Activated T-helper 1 cell treated with Interleukin-2 at 50 U/mL for 16 hours (primary cell): ENCODE data around the gene MAST4.

Experiments used
- DNase-seq: peaks from one replicate; pipeline ENCODE4 v3.0.0-alpha.2; 2020; ENCODE audit warnings: low read depth

MAST4 gene

DNA sequence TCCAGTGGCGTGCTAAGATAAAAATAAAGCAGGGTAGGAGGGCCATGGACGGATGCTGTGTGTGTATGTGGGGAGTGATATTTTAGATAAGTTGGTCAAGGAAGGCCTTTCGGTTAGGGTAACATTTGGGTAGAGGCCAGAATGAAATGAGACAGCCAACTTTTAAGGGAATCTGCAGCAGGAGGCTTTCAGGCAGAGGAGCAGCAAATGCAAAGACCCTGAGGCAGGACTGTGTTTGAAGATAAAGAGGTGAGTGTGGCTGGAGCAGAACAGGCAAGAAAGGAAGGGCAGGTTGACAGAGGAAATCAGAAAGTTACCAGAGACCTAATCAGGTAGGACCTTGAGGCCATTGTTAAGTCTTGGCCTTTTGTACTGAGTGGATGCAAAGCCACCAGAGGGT lies 106.2 kb downstream of the MAST4 start:
- DNase-seq: no peak

DNA sequence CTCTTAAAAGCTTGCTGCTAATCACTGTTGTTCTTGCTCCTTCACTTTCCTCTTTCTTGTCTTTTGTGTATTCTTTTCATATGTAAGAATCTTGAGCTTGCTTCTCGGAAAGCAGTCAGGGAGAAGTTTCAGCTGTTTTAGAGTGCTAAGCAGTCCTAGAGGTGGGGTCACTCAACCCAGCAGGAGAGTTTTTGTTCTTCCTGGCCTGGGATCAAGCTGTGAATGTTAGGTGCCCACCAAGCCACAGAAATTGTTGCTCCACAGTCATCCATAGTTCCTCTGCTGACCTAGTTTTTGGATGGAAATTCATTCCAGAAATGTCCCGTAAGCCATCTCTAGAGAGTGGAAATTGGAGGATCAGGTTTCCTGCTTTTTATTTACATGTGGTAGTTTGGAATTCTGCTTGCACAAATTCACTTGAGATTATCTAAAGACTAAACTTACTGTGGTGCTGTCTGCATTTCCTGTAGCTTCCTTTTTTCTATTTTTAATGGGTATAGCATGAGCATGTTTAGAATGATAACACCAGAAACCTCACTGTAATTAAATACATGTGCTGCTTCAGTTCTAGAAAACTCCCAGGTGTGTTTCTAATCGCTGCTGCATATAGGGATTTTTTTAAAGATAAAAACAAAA lies 108.7 kb downstream of the MAST4 start:
- no peak for DNase-seq

GRCh38 chr5:66708368-66708767 lies 112.2 kb downstream of the MAST4 start:
- no peak for DNase-seq

- no peak for DNase-seq
Measured at GRCh38 chr5:66710557-66711088, 114.4 kb downstream of the MAST4 start.

DNA sequence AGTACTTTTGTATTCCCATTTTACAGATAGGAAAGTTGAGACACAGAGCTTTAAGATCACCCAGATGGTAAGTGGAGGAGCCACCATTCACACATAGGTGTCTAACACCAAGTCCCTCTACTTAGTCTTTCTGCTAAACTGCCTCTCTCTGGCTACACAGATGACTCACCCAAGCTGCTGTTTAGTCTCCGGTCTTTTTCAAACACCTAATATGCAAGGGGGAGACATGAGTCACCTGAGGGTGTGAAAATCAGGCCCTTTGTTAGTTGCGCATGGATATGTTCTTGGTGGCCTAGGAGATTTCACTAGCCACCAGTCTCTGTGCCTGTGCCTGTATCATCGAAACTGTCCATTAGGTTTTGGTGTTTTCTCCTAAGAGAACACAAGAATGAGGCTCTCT lies 117.8 kb downstream of the MAST4 start:
- DNase-seq: no peak

DNA sequence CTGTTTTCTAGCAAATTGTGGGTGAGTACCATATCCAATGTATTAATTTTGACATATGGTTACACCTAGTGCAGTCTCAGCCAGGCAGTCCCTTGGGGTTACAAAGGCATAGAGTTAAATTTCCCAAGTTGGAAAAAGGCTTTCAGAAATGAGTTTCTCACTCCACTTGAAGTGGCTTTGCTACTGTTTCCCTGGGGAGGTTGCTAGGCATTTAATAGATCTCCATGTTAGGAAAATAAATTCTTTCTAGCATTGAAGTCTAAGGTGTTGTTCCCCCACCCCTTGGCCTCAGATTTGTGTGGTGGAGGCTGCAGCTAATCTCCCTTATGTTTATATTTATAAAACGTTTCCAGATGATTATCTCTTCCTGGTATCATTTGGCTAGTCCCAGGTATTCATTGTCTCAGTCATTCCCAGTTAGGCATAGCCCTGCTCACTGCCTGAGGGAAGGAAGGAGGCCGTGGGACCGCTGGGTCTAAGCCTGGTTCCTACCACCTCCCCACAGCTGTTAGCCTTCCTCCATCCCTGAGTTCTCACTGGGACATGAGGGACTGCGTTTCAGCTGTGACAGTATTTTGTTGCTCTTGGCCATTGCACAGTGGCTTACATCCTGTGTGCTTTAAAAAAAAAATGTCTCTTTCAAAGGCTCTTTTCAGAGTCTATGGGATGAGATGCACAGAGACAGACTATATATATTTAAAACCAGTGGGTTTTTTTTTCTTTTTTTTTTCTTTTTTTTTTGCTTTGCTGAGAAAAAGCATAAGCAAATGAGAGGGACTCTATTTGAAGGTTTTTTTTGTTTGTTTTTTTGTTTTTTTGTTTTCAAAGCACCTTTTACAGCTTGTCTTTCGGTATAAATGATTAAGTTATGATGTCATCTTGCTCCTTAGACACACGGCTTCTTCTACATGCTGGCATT lies 121.5 kb downstream of the MAST4 start:
- DNase-seq: no peak

DNA sequence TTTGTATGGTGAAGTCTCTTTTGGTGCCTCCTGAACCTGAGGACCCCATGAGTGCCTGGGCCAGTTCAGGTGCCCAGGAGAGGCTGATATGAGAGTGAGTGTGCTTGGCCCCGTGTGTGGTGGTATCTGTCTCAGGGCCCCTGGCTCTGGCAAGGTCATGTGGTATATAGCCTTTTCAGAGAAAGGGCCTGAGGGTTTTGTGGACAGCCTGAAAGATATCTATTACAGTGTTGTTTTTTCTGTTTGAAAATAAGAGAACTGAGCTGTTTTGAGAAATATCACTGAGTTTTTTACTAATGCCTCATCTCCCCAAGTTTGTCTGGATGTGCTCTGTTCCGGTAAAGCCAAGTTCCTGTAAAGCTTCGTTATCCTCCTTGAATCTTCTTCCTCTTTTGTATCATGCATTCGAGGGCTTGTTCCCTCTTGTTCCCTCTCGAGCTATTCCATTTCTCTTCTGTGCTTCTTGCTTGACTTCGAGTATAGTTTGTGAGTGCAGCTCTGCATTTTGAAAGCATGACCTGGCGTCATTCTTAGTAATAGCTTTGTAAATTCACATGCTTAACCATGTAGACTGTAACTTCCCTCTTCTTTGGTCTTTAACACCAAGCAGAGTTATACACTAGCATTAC lies 122.3 kb downstream of the MAST4 start:
- DNase-seq: no peak

DNA sequence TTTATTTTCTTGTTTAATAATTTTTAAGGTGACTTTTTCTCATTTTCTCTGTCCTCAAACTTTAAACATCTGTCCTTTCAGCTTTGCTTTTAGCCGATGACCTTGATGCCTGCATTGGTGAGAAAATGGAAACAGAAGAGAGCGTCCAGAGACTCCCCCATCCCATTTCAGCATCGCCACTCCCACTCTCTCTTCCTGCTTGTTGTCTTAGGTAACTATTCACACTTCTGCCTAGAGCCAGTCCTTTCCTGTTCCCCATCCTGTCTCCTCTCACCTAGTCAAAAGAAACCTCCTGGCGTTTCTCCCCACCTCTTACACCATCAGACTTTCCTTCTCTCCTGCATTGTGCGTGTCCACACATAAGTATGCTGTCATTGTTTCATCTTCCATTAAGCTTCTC lies 124.6 kb downstream of the MAST4 start:
- DNase-seq: no peak

DNA sequence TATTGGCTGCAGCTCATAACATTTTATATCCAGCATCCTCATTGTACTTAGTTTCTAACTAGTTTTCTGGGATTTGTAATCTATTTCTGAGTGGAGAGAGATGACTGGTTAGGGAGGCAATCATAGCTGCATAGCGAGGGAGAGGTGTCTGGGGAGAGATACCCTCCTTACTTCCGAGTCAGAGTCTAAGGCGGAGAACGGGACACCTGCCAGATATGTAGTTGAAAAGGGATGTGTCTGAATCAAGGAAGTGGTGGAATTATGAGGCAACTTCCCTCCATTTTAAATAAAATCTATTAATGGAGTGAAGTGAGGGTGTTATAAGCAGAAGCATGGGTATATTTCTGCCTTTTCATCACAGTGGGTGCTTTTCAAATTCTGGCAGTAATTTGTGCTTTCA lies 126.5 kb downstream of the MAST4 start:
- DNase-seq: no peak

DNA sequence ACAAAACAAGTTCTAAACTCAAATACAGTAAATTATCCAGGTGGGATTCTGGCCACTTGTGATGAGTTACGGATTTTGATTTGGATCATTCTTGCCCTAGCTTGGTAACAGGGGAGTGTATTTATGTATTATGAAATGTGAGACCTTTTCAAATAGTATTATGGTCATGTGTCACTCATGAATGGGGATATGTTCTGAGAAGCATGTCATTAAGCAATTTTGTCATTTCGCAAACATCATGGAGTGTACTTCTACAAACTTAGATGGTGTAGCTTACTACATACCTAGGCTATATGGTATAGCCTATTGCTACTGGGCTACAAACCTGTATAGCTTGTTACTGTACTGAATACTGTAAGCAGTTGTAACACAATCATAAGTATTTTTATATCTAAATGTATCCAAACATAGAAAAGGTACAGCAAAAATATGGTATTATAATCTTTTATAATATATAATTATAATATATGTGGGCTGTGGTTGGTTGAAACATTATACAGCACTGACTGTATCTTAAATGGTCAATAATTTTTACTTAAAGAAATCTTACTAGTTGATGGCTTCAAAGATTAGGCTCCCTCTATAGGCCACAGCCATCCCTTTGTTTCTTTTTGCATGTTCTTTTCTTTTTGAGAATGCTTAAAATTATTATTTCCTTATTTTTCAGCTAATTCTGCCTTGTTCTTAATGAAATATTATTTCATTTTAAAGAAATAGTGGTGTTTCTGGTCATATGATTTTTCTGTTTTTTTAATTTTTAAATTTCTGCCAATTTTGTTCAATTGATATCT lies 128.4 kb downstream of the MAST4 start:
- DNase-seq: no peak

- DNase-seq: no peak
Measured at GRCh38 chr5:66727630-66728029, 131.4 kb downstream of the MAST4 start.

DNA sequence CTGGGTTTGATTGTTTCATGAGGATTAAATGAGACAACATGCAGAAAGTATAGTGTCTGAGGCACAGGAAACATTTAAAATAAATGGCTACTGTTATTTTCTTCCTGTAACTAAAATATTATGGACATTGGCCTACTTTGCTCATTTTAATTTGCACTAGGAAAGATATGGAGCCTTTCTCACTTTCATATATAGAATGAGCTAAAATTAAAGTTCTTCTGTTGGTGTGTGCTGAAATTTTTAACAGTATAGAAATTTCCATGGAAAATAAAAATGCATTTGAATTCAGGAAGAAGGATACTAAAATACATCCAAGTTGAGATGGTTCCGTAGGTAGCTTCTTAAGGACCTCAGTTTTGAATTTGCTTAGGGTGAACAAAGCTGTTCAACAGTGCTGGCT lies 131.9 kb downstream of the MAST4 start:
- DNase-seq: no peak

- no peak for DNase-seq
Measured at GRCh38 chr5:66737096-66737495, 140.9 kb downstream of the MAST4 start.

GRCh38 chr5:66738136-66738535 lies 141.9 kb downstream of the MAST4 start:
- no peak for DNase-seq

GRCh38 chr5:66739021-66739420 lies 142.8 kb downstream of the MAST4 start:
- no peak for DNase-seq

DNA sequence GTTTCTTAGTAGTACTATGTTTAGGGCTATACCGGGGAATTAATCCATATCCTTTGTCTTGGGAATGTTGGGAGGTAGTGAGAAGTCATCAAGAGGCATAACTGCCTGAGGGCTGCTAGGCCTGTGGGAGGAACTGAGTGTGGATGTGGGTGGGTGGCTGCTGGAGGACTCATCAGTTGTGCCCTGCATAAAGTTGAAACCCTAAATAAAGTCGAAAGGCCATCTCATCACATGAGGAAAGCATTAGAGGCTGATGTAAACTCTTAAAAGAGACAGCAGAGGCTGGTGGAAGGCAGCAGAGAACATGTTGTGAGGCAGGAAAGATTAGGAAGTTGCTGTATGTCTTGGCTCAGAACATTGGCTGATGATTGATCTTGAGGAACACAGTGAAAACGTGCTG lies 143.8 kb downstream of the MAST4 start:
- no peak for DNase-seq

DNA sequence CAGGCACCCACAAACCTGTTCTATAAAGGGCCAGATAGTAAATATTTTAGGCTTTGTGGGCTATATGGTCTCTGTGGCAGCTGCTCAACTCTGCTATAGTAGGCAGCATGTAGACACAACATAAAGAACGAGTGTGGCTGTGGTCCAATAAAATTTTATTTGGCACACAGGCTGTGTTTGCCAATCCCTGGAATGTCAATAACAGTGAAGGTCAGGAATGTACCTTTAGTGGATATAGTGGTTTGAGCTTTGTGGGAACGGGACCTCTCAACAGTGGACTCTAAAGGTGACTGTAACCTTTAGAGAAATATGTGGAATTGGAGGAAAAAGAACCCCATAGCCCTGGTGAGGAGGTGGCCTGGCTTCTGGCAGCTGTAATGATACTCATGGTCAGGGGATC lies 145.2 kb downstream of the MAST4 start:
- no peak for DNase-seq

DNA sequence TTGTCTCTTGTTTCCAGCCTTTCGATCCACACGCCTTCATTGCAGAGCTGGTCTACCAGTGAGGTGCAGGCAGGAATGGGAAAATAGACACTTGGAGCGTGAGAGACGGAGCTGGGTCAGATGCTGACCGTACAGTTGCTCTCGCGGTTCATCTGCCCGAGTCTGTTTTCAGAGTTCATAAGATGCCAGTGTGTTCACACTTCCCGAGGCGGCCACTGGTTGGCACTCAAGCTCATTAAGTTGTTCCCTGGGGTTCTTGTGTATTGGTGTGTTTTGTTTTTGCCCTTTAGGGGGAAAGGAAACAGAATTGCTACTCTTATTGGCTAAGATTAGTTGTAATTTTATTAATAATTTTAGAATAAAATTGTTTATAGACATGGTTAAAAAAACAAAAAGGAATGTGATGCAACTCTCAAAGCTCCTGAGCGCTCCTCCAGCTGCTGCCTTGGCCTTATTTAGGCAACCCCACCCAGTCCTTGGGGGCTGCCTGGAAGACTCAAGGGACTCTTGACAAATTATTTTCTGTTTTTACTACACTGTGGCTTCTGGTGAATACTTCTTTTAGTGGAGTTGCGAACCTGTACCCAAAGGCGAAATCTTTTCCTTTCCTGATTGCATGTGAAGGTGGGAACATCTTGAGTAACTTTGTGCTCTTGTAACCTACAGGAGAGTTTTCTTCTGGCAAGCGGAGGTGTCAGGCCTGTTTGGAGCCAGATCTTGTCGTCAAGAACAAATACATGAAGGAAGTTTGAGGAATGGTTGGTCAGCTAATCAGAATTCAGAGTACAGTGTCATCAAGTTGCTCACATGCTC lies 146.1 kb downstream of the MAST4 start:
- no peak for DNase-seq

DNA sequence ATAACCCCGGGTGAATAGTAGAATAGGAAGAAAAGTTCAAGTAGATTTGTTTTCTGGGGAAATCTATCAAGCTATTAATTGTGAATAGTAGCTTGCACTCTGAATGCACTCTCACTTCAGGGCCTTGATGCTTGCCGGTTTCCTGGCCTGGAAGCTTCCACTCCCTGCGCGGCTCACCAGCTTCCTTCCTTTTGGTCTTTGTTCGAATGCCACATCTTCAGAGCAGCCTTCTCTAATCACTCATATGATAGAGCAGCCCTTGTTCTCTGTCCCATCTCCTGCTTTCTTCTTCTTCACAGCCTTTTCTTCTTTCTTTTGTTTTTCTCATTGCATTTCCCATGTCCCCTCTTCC lies 146.7 kb downstream of the MAST4 start:
- DNase-seq: no peak

- DNase-seq: no peak
Measured at GRCh38 chr5:66743344-66743743, 147.2 kb downstream of the MAST4 start.

DNA sequence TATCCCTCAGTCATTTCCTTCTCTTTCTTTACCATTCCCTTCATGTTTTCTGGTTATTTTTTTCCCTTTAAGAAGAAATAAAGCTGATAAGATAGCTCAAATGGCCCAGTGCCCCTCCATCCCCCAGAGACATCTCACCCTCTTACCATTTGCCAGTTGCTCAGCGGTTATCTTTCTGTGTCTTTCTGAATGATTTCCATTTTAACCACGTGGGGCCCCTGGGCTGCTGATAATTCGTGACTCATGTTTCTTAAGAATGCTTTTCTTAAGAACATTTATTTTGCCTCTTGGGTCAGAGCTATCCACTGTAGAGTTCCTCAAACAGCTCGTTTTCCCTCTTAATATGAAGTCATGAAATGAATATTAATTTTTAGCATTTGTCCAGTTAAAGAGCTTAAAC lies 147.8 kb downstream of the MAST4 start:
- DNase-seq: no peak
